ENCODE data around the gene B3GNT2.

The B3GNT2 gene

DNA sequence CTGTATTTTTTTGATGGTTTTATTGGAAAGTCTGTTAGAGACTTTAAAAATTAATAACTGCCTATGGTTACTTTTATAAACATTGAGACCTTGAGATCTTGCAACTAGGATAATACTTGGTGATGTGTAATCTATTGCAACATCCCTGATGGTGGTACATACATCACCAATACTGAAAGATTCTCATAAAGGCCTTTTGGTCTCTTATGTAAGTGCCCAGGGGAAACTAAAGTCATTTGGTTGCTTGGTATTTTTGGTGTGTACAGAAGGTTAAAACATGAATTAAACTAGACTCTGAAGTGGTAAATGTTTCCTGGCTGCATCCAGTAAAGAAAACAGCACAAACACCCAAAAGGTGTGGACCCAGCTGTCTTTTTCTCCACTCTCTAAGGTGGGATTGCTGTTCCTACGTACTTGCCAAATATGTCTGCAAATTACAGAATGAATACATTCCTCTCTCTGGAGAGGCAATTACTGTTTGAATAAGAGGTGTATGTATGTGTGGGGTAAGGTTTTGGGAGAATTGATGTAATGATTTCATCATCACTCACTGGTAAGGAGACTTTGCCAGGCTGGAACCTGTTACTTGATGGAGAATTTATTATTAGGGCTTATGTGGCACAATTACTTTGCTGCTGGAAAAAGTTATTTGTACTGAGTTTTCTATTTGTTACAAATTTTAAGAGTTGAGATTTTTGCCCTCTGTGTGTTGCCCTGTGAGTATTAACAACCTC, 3.6 kb downstream of the B3GNT2 start:
- Histone ChIP-seq H3K79me1 (ENCODE audit: low read depth, low read length) (peaks cover 9% of the 10 kb centered on the region), H3K4me1 (ENCODE audit: control insufficient read depth in 2 of 2, insufficient read depth in 1 of 2, low read depth in 1 of 2, low read length in 2 of 2) (peaks cover 0 to 15% of the 10 kb centered on the region in 2 donors), H3K27ac (replicated peaks; ENCODE audit: low read length) (no peak overlapping the region), H2AFZ (ENCODE audit: low read length) (no peak overlapping the region), H2BK120ac (ENCODE audit: low read depth, low read length) (no peak overlapping the region), H3K9me3 (replicated peaks in 1 of 2; ENCODE audit: control insufficient read depth in 2 of 2, insufficient read depth in 1 of 2, low read depth in 1 of 2, low read length in 2 of 2) (no peaks in the 10 kb centered on the region), H3K18ac (ENCODE audit: low read length) (no peak overlapping the region), H2BK12ac (ENCODE audit: low read length) (no peak overlapping the region), H3K4ac (ENCODE audit: low read length) (no peak overlapping the region), H3K4me3 (ENCODE audit: low read length in 2 of 2) (no peak overlapping the region), H3K23ac (ENCODE audit: low read depth, low read length, poor library complexity) (no peak overlapping the region), H3K14ac (ENCODE audit: low read length) (no peak overlapping the region), H2BK5ac (ENCODE audit: low read length) (no peak overlapping the region), H3K36me3 (replicated peaks in 1 of 2; ENCODE audit: control insufficient read depth in 2 of 2, insufficient read depth in 2 of 2, low read length in 2 of 2) (no peaks in the 10 kb centered on the region), H2BK15ac (ENCODE audit: low read length) (no peak overlapping the region), H3K27me3 (ENCODE audit: control insufficient read depth in 3 of 3, insufficient read depth in 3 of 3, low read depth in 1 of 3, low read length in 3 of 3) (no peaks in the 10 kb centered on the region), H2AK5ac (ENCODE audit: low read depth, low read length) (no peak overlapping the region), H4K91ac (ENCODE audit: low read depth, low read length, poor library complexity) (no peak overlapping the region), H4K8ac (ENCODE audit: low read depth, low read length) (no peak overlapping the region), H3K4me2 (ENCODE audit: insufficient read depth, low read length, poor library complexity, severe bottlenecking) (no peak overlapping the region), H3K9ac (ENCODE audit: low read depth, low read length, poor library complexity) (no peak overlapping the region)
- no peak for DNase-seq (ENCODE audit: low spot score)
- WGBS, 2 donors (ENCODE audit: extremely low coverage in 2 of 2, insufficient read length in 2 of 2, insufficient replicate concordance in 1 of 2), result no CpG with 5 or more reads among the region's 1 CpG

DNA sequence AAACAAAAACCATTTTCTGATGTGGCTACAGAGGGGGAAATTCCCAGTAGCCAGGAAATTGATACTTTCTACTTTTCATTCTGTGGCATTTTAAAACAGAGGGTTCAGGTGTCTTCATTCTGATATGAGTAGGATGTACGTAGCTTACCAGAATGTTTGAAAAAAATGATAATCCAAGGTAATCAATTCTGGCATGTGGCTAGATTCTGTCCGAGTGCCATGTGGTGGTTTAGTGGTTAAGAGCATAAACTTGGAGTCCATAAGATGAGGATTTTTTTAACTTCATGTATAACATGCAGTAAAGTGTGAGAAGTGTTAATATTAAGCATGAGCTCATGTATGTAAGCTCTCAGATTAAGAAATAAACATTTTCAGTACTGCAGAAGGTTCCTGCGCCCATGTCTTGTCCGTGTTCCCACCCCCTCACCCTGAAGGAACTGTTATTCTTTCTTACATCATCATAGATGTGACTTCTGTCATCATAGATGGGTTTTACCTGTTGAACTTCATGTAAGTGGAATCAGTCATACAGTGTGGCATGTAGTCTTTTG, 4.5 kb downstream of the B3GNT2 start:
- no peak for DNase-seq (ENCODE audit: low spot score)
- H3K23ac ChIP-seq (ENCODE audit: low read depth, low read length, poor library complexity), result no peak overlapping the region
- no peaks in the 10 kb centered on the region for H3K27me3 ChIP-seq (ENCODE audit: control insufficient read depth in 3 of 3, insufficient read depth in 3 of 3, low read depth in 1 of 3, low read length in 3 of 3)
- WGBS, 2 donors (ENCODE audit: extremely low coverage in 2 of 2, insufficient read length in 2 of 2, insufficient replicate concordance in 1 of 2), result no CpG with 5 or more reads among the region's 4 CpGs
- no peak overlapping the region for H3K9ac ChIP-seq (ENCODE audit: low read depth, low read length, poor library complexity)
- H4K91ac ChIP-seq (ENCODE audit: low read depth, low read length, poor library complexity), result no peak overlapping the region
- H3K27ac ChIP-seq (replicated peaks; ENCODE audit: low read length), result no peak overlapping the region
- H2AFZ ChIP-seq (ENCODE audit: low read length), result no peak overlapping the region
- no peak overlapping the region for H2BK120ac ChIP-seq (ENCODE audit: low read depth, low read length)
- no peak overlapping the region for H2BK12ac ChIP-seq (ENCODE audit: low read length)
- H4K8ac ChIP-seq (ENCODE audit: low read depth, low read length), result no peak overlapping the region
- H2BK15ac ChIP-seq (ENCODE audit: low read length), result no peak overlapping the region
- no peak overlapping the region for H3K14ac ChIP-seq (ENCODE audit: low read length)
- H3K4ac ChIP-seq (ENCODE audit: low read length), result no peak overlapping the region
- peaks cover 9% of the 10 kb centered on the region for H3K79me1 ChIP-seq (ENCODE audit: low read depth, low read length)
- no peak overlapping the region for H3K4me3 ChIP-seq (ENCODE audit: low read length in 2 of 2)
- H3K36me3 ChIP-seq (replicated peaks in 1 of 2; ENCODE audit: control insufficient read depth in 2 of 2, insufficient read depth in 2 of 2, low read length in 2 of 2), result no peaks in the 10 kb centered on the region
- no peak overlapping the region for H2BK5ac ChIP-seq (ENCODE audit: low read length)
- H3K4me1 ChIP-seq (ENCODE audit: control insufficient read depth in 2 of 2, insufficient read depth in 1 of 2, low read depth in 1 of 2, low read length in 2 of 2), result peaks cover 0 to 17% of the 10 kb centered on the region in 2 donors
- no peak overlapping the region for H3K18ac ChIP-seq (ENCODE audit: low read length)
- no peaks in the 10 kb centered on the region for H3K9me3 ChIP-seq (replicated peaks in 1 of 2; ENCODE audit: control insufficient read depth in 2 of 2, insufficient read depth in 1 of 2, low read depth in 1 of 2, low read length in 2 of 2)
- no peak overlapping the region for H3K4me2 ChIP-seq (ENCODE audit: insufficient read depth, low read length, poor library complexity, severe bottlenecking)
- H2AK5ac ChIP-seq (ENCODE audit: low read depth, low read length), result no peak overlapping the region

DNA sequence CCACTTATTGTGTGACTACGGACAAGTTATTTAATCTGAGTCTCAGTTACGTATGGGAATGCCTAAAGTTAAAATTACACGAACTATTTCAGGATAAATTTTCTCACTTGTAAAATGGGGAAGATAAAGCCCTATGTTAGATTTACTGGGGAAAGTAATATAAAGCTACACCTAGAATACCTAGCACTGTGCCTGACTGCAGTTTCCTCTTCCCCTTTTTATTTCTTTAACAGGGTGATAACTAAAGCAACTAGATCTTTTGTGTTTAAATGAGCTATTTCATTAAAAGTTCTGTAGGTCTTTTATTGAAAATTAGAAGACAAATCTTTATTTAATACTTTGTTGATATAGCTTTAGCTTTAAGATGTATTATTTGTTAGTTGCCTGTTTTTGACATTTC, 5.0 kb downstream of the B3GNT2 start:
- H2AK5ac ChIP-seq (ENCODE audit: low read depth, low read length), result no peak overlapping the region
- no peak overlapping the region for H2BK120ac ChIP-seq (ENCODE audit: low read depth, low read length)
- no peaks in the 10 kb centered on the region for H3K36me3 ChIP-seq (replicated peaks in 1 of 2; ENCODE audit: control insufficient read depth in 2 of 2, insufficient read depth in 2 of 2, low read length in 2 of 2)
- no CpG with 5 or more reads among the region's 3 CpGs for WGBS, 2 donors (ENCODE audit: extremely low coverage in 2 of 2, insufficient read length in 2 of 2, insufficient replicate concordance in 1 of 2)
- H3K79me1 ChIP-seq (ENCODE audit: low read depth, low read length), result peaks cover 9% of the 10 kb centered on the region
- H3K27ac ChIP-seq (replicated peaks; ENCODE audit: low read length), result no peak overlapping the region
- no peaks in the 10 kb centered on the region for H3K27me3 ChIP-seq (ENCODE audit: control insufficient read depth in 3 of 3, insufficient read depth in 3 of 3, low read depth in 1 of 3, low read length in 3 of 3)
- H3K14ac ChIP-seq (ENCODE audit: low read length), result no peak overlapping the region
- H2BK5ac ChIP-seq (ENCODE audit: low read length), result no peak overlapping the region
- no peak overlapping the region for H2BK15ac ChIP-seq (ENCODE audit: low read length)
- no peak overlapping the region for H3K18ac ChIP-seq (ENCODE audit: low read length)
- no peak overlapping the region for H2AFZ ChIP-seq (ENCODE audit: low read length)
- H3K4me3 ChIP-seq (ENCODE audit: low read length in 2 of 2), result no peak overlapping the region
- no peak overlapping the region for H3K4me2 ChIP-seq (ENCODE audit: insufficient read depth, low read length, poor library complexity, severe bottlenecking)
- H4K8ac ChIP-seq (ENCODE audit: low read depth, low read length), result no peak overlapping the region
- DNase-seq (ENCODE audit: low spot score), result no peak
- no peak overlapping the region for H4K91ac ChIP-seq (ENCODE audit: low read depth, low read length, poor library complexity)
- H3K9ac ChIP-seq (ENCODE audit: low read depth, low read length, poor library complexity), result no peak overlapping the region
- H3K4me1 ChIP-seq (ENCODE audit: control insufficient read depth in 2 of 2, insufficient read depth in 1 of 2, low read depth in 1 of 2, low read length in 2 of 2), result peaks cover 0 to 19% of the 10 kb centered on the region in 2 donors
- H2BK12ac ChIP-seq (ENCODE audit: low read length), result no peak overlapping the region
- no peak overlapping the region for H3K4ac ChIP-seq (ENCODE audit: low read length)
- no peaks in the 10 kb centered on the region for H3K9me3 ChIP-seq (replicated peaks in 1 of 2; ENCODE audit: control insufficient read depth in 2 of 2, insufficient read depth in 1 of 2, low read depth in 1 of 2, low read length in 2 of 2)
- no peak overlapping the region for H3K23ac ChIP-seq (ENCODE audit: low read depth, low read length, poor library complexity)

DNA sequence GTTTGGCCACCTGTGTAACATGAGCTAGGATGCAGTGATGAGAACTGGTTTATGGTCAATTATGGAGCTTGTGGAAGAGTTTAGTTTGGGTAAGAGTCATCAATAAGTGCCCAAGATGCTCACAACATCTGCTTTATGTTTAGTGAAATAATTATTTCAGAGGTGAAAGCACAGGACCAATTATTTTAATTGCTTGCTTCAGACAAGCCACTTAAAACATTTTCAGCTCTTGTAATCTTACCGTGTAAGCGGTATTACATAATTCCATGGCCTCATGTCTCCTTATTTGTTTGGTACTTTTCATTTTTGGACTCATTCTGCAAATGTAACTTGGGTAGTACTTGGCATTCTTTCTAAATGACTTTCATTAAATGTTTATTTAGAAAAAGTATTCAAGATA, 5.4 kb downstream of the B3GNT2 start:
- DNase-seq (ENCODE audit: low spot score), result no peak
- peaks cover 9% of the 10 kb centered on the region for H3K79me1 ChIP-seq (ENCODE audit: low read depth, low read length)
- H2BK15ac ChIP-seq (ENCODE audit: low read length), result no peak overlapping the region
- H3K36me3 ChIP-seq (replicated peaks in 1 of 2; ENCODE audit: control insufficient read depth in 2 of 2, insufficient read depth in 2 of 2, low read length in 2 of 2), result no peaks in the 10 kb centered on the region
- no CpG with 5 or more reads among the region's 2 CpGs for WGBS, 2 donors (ENCODE audit: extremely low coverage in 2 of 2, insufficient read length in 2 of 2, insufficient replicate concordance in 1 of 2)
- no peak overlapping the region for H3K23ac ChIP-seq (ENCODE audit: low read depth, low read length, poor library complexity)
- H3K18ac ChIP-seq (ENCODE audit: low read length), result no peak overlapping the region
- no peak overlapping the region for H3K4ac ChIP-seq (ENCODE audit: low read length)
- H4K91ac ChIP-seq (ENCODE audit: low read depth, low read length, poor library complexity), result no peak overlapping the region
- H2BK5ac ChIP-seq (ENCODE audit: low read length), result no peak overlapping the region
- H4K8ac ChIP-seq (ENCODE audit: low read depth, low read length), result no peak overlapping the region
- H3K27me3 ChIP-seq (ENCODE audit: control insufficient read depth in 3 of 3, insufficient read depth in 3 of 3, low read depth in 1 of 3, low read length in 3 of 3), result no peaks in the 10 kb centered on the region
- no peaks in the 10 kb centered on the region for H3K9me3 ChIP-seq (replicated peaks in 1 of 2; ENCODE audit: control insufficient read depth in 2 of 2, insufficient read depth in 1 of 2, low read depth in 1 of 2, low read length in 2 of 2)
- H3K4me2 ChIP-seq (ENCODE audit: insufficient read depth, low read length, poor library complexity, severe bottlenecking), result no peak overlapping the region
- no peak overlapping the region for H3K14ac ChIP-seq (ENCODE audit: low read length)
- no peak overlapping the region for H3K27ac ChIP-seq (replicated peaks; ENCODE audit: low read length)
- H3K4me3 ChIP-seq (ENCODE audit: low read length in 2 of 2), result no peak overlapping the region
- no peak overlapping the region for H2BK120ac ChIP-seq (ENCODE audit: low read depth, low read length)
- H3K9ac ChIP-seq (ENCODE audit: low read depth, low read length, poor library complexity), result no peak overlapping the region
- H2BK12ac ChIP-seq (ENCODE audit: low read length), result no peak overlapping the region
- no peak overlapping the region for H2AFZ ChIP-seq (ENCODE audit: low read length)
- H2AK5ac ChIP-seq (ENCODE audit: low read depth, low read length), result no peak overlapping the region
- peaks cover 0 to 19% of the 10 kb centered on the region in 2 donors for H3K4me1 ChIP-seq (ENCODE audit: control insufficient read depth in 2 of 2, insufficient read depth in 1 of 2, low read depth in 1 of 2, low read length in 2 of 2)
